Mononuclear cell (primary cell): ENCODE data around the gene SDK2. TPM values are rescaled to one million over a fixed set of nuclear protein-coding genes. Genes with fewer than 3 reads are reported as not detected.

Experiments
- H3K27me3 ChIP-seq: 2 replicates; pipeline ENCODE4 v1.6.0; 2011; ENCODE audit warnings: low read length, control low read depth; ENCODE audit not compliant: insufficient read depth
- H3K4me1 ChIP-seq: 2 replicates; pipeline ENCODE4 v1.5.1; 2011; ENCODE audit warnings: mild to moderate bottlenecking, low read length, control low read depth; ENCODE audit not compliant: insufficient read depth
- H3K4me3 ChIP-seq: 2 replicates; pipeline ENCODE4 v1.5.1; 2011; ENCODE audit warnings: mild to moderate bottlenecking, low read length, moderate library complexity
- H3K9me3 ChIP-seq: 2 replicates; pipeline ENCODE4 v1.5.1; 2011; ENCODE audit warnings: low read depth, mild to moderate bottlenecking, control low read depth, low read length
- total RNA-seq: library from RNA; depleted of rRNA; stranded (reverse); fragments of >200 nt; gene quantifications from one replicate; pipeline ENCODE4 v1.2.3, GENCODE V29; 2012

Gene SDK2
- total RNA-seq, 1 donor: 2.0 TPM

GRCh38 chr17:73595068-73595467 is 49.2 kb downstream of the SDK2 start:
- H3K9me3 ChIP-seq: no peaks in the 10 kb centered on the region
- peaks cover 57% of the 10 kb centered on the region for H3K4me1 ChIP-seq
- H3K4me3 ChIP-seq: no peak overlapping the region
- H3K27me3 ChIP-seq: no peaks in the 10 kb centered on the region

GRCh38 chr17:73594598-73594997 is 49.6 kb downstream of the SDK2 start:
- Histone ChIP-seq H3K9me3 (no peaks in the 10 kb centered on the region), H3K27me3 (no peaks in the 10 kb centered on the region), H3K4me3 (no peak overlapping the region), H3K4me1 (peaks cover 62% of the 10 kb centered on the region)

GRCh38 chr17:73594025-73594424 is 50.2 kb downstream of the SDK2 start:
- peaks cover 67% of the 10 kb centered on the region for H3K4me1 ChIP-seq
- no peaks in the 10 kb centered on the region for H3K9me3 ChIP-seq
- H3K4me3 ChIP-seq: no peak overlapping the region
- H3K27me3 ChIP-seq: no peaks in the 10 kb centered on the region

- no peaks in the 10 kb centered on the region for H3K27me3 ChIP-seq
- no peak overlapping the region for H3K4me3 ChIP-seq
- H3K4me1 ChIP-seq: peaks cover 74% of the 10 kb centered on the region
Measured at GRCh38 chr17:73593249-73593965, 50.8 kb downstream of the SDK2 start.

GRCh38 chr17:73592501-73592961 is 51.7 kb downstream of the SDK2 start:
- Histone ChIP-seq H3K27me3 (no peaks in the 10 kb centered on the region), H3K9me3 (no peaks in the 10 kb centered on the region), H3K4me3 (no peak overlapping the region), H3K4me1 (peaks cover 80% of the 10 kb centered on the region)

More at GRCh38 chr17:73593249-73593965, 50.8 kb downstream of the SDK2 start:
- H3K9me3 ChIP-seq: no peaks in the 10 kb centered on the region

- H3K9me3 ChIP-seq: no peaks in the 10 kb centered on the region
- no peak overlapping the region for H3K4me3 ChIP-seq
- peaks cover 85% of the 10 kb centered on the region for H3K4me1 ChIP-seq
- H3K27me3 ChIP-seq: no peaks in the 10 kb centered on the region
Measured at GRCh38 chr17:73592079-73592415, 52.2 kb downstream of the SDK2 start.

GRCh38 chr17:73591296-73592078 is 52.8 kb downstream of the SDK2 start:
- Histone ChIP-seq H3K27me3 (no peaks in the 10 kb centered on the region), H3K9me3 (no peaks in the 10 kb centered on the region), H3K4me3 (no peak overlapping the region), H3K4me1 (peaks cover 86% of the 10 kb centered on the region)

- H3K4me1 ChIP-seq: peaks cover 80% of the 10 kb centered on the region
- no peaks in the 10 kb centered on the region for H3K9me3 ChIP-seq
- H3K27me3 ChIP-seq: no peaks in the 10 kb centered on the region
- H3K4me3 ChIP-seq: no peak overlapping the region
Measured at GRCh38 chr17:73589363-73589980, 54.8 kb downstream of the SDK2 start.

- H3K9me3 ChIP-seq: no peaks in the 10 kb centered on the region
- H3K4me1 ChIP-seq: peaks cover 75% of the 10 kb centered on the region
- no peak overlapping the region for H3K4me3 ChIP-seq
- H3K27me3 ChIP-seq: no peaks in the 10 kb centered on the region
Measured at GRCh38 chr17:73588891-73589290, 55.4 kb downstream of the SDK2 start.

- Histone ChIP-seq H3K4me3 (no peak overlapping the region), H3K9me3 (no peaks in the 10 kb centered on the region), H3K27me3 (no peaks in the 10 kb centered on the region), H3K4me1 (peaks cover 70% of the 10 kb centered on the region)
Measured at GRCh38 chr17:73588301-73588846, 55.9 kb downstream of the SDK2 start.

GRCh38 chr17:73586921-73587602 is 57.2 kb downstream of the SDK2 start:
- peaks cover 57% of the 10 kb centered on the region for H3K4me1 ChIP-seq
- H3K9me3 ChIP-seq: no peaks in the 10 kb centered on the region
- no peak overlapping the region for H3K4me3 ChIP-seq
- H3K27me3 ChIP-seq: no peaks in the 10 kb centered on the region

GRCh38 chr17:73586275-73586832 is 57.9 kb downstream of the SDK2 start:
- Histone ChIP-seq H3K4me1 (peaks cover 50% of the 10 kb centered on the region), H3K9me3 (no peaks in the 10 kb centered on the region)

GRCh38 chr17:73585583-73585982 is 58.7 kb downstream of the SDK2 start:
- Histone ChIP-seq H3K4me1 (peaks cover 42% of the 10 kb centered on the region), H3K4me3 (no peak overlapping the region), H3K9me3 (no peaks in the 10 kb centered on the region), H3K27me3 (no peaks in the 10 kb centered on the region)

More at GRCh38 chr17:73586275-73586832, 57.9 kb downstream of the SDK2 start:
- no peak overlapping the region for H3K4me3 ChIP-seq
- no peaks in the 10 kb centered on the region for H3K27me3 ChIP-seq

- H3K9me3 ChIP-seq: no peaks in the 10 kb centered on the region
- no peaks in the 10 kb centered on the region for H3K27me3 ChIP-seq
- peaks cover 36% of the 10 kb centered on the region for H3K4me1 ChIP-seq
- no peak overlapping the region for H3K4me3 ChIP-seq
Measured at GRCh38 chr17:73584987-73585386, 59.3 kb downstream of the SDK2 start.
